GM19452 (cell line): ENCODE results near the gene BEST1.
"Not testable (repeated sequence)": the region's sequence is repeated elsewhere in the genome, so short reads cannot be mapped to it uniquely, and the experiment has no call there.

ENCODE experiments used
- ATAC-seq: cut with Tn5 transposase; IDR thresholded peaks from one replicate; pipeline ENCODE4 v1.9.1; 2021; ENCODE audit not compliant: unreplicated experiment

BEST1 gene

GRCh38 chr11:61976420-61976800, 26.3 kb downstream of the BEST1 start:
- ATAC-seq, result no peak

GRCh38 chr11:61976813-61977475, 26.8 kb downstream of the BEST1 start:
- no peak for ATAC-seq

GRCh38 chr11:61978703-61979661, 28.8 kb downstream of the BEST1 start:
- ATAC-seq, result no peak

- no peak for ATAC-seq
These were observed 30.8 kb downstream of the BEST1 start for GRCh38 chr11:61980783-61981541.

GRCh38 chr11:61983419-61983818, 33.3 kb downstream of the BEST1 start:
- no peak for ATAC-seq

GRCh38 chr11:61985869-61986268, 35.7 kb downstream of the BEST1 start:
- no peak for ATAC-seq

GRCh38 chr11:61994981-61995380, 44.8 kb downstream of the BEST1 start:
- no peak for ATAC-seq

GRCh38 chr11:61996933-61997332, 46.8 kb downstream of the BEST1 start:
- ATAC-seq, result no peak

- no peak for ATAC-seq
These were observed 49.2 kb downstream of the BEST1 start for GRCh38 chr11:61999141-61999975.

- no peak for ATAC-seq
These were observed 50.6 kb downstream of the BEST1 start for GRCh38 chr11:62000539-62001446.

GRCh38 chr11:62001450-62002191, 51.5 kb downstream of the BEST1 start:
- no peak for ATAC-seq

- ATAC-seq, result not testable (repeated sequence)
These were observed 52.1 kb downstream of the BEST1 start for GRCh38 chr11:62002283-62002682.

GRCh38 chr11:62004473-62004872, 54.3 kb downstream of the BEST1 start:
- ATAC-seq, result no peak

GRCh38 chr11:62008193-62008592, 58.0 kb downstream of the BEST1 start:
- no peak for ATAC-seq

GRCh38 chr11:62010935-62011528, 60.9 kb downstream of the BEST1 start:
- no peak for ATAC-seq

GRCh38 chr11:62011881-62012280, 61.7 kb downstream of the BEST1 start:
- no peak for ATAC-seq

- ATAC-seq, result no peak
These were observed 62.3 kb downstream of the BEST1 start for GRCh38 chr11:62012451-62012831.

- ATAC-seq, result no peak
These were observed 62.8 kb downstream of the BEST1 start for GRCh38 chr11:62012832-62013461.
